HepG2 (cell line): ENCODE data around the gene KIAA0232. TPM values are rescaled to one million over a fixed set of nuclear protein-coding genes. Genes with fewer than 3 reads are reported as not detected.
"Not testable (repeated sequence)": the region's sequence is repeated elsewhere in the genome, so short reads cannot be mapped to it uniquely, and the experiment has no call there.

Source experiments
- ATAC-seq: fragments of 200-7000 bp; cut with Tn5 transposase; 3 replicates; pipeline ENCODE4 v1.9.1; 2020; ENCODE audit warnings: mild to moderate bottlenecking, moderate library complexity
- BruUV-seq: library from RNA; stranded (reverse); fragments of 400-500 nt; replicated peaks from 2 replicates; lab custom pipeline; 2021; lab: Mats Ljungman, UMichigan
- CTCF ChIA-PET: fragments of 300-600 bp; formaldehyde crosslinking; extraction: SDS; loops from one replicate; lab custom pipeline; 2021; ENCODE audit warnings: low total read pairs, inconsistent platforms, low intra/inter-chr PET ratio; lab: Yijun Ruan, JAX
- POLR2A ChIA-PET: fragments of 350-600 bp; sonication (Branson Sonifier 250); formaldehyde crosslinking; loops from one replicate; lab custom pipeline; 2020; ENCODE audit warnings: antibody characterized with exemption, inconsistent platforms; lab: Yijun Ruan, JAX
- DNase-seq: peaks from one replicate; pipeline ENCODE4 v3.0.0-alpha.2; 2015; ENCODE audit warnings: low spot score
- FAIRE-seq: peaks from 3 replicates; lab custom pipeline; 2011; peaks lifted over from hg19 to GRCh38; lab: Jason Lieb, UNC
- H2AFZ ChIP-seq: one replicate; pipeline ENCODE4 v1.6.1; 2011; ENCODE audit warnings: low read length, inconsistent platforms
- H3K27ac ChIP-seq: fragments of 300-600 bp; 3 replicates; pipeline ENCODE4 v1.8.0; 2011; ENCODE audit warnings: mixed run types, mild to moderate bottlenecking, mixed read lengths, low read length, inconsistent platforms; ENCODE audit not compliant: insufficient read depth; ENCODE audit errors: extremely low read length
- H3K27me3 ChIP-seq, 2 experiments: fragments of 200-600 bp in 1 of 2; 2 replicates in 1 of 2; 3 replicates in 1 of 2; pipeline versions ENCODE4 v1.6.0 to v1.8.0; 2011; ENCODE audit warnings: low read length in 2 of 2, mild to moderate bottlenecking in 2 of 2, moderate library complexity in 2 of 2, inconsistent platforms in 1 of 2; ENCODE audit not compliant: insufficient read depth in 2 of 2, control insufficient read depth in 1 of 2
- H3K36me3 ChIP-seq, 2 experiments: fragments of 200-600 bp in 1 of 2; replicated peaks in 1 of 2; 2 replicates in 1 of 2; 3 replicates in 1 of 2; pipeline versions ENCODE4 v1.5.1 to v1.8.0; 2011; ENCODE audit warnings: low read length in 2 of 2, inconsistent platforms in 1 of 2; ENCODE audit not compliant: insufficient read depth in 2 of 2, control insufficient read depth in 1 of 2
- H3K4me1 ChIP-seq: 2 replicates; pipeline ENCODE4 v1.5.1; 2012; ENCODE audit warnings: low read length, inconsistent platforms; ENCODE audit not compliant: insufficient read depth
- H3K4me2 ChIP-seq: 2 replicates; pipeline ENCODE4 v1.6.0; 2011; ENCODE audit warnings: low read depth, low read length, inconsistent platforms
- H3K4me3 ChIP-seq, 3 experiments: fragments of 200-600 bp in 1 of 3; sonication (generic), shearing (Covaris generic) in 1 of 3; replicated peaks in 1 of 3; 2 replicates each; pipeline ENCODE4 v1.5.1; 2011 to 2016; ENCODE audit warnings: low read length in 3 of 3, inconsistent platforms in 2 of 3, low read depth in 2 of 3, mild to moderate bottlenecking in 2 of 3, control low read depth in 1 of 3, mixed read lengths in 1 of 3; ENCODE audit not compliant: insufficient read depth in 1 of 3
- H3K79me2 ChIP-seq: one replicate; pipeline ENCODE4 v1.6.1; 2011; ENCODE audit warnings: low read length, inconsistent platforms; ENCODE audit not compliant: insufficient read depth
- H3K9ac ChIP-seq: 2 replicates; pipeline ENCODE4 v1.6.0; 2011; ENCODE audit warnings: mild to moderate bottlenecking, low read depth, low read length, inconsistent platforms; ENCODE audit not compliant: insufficient read depth
- H3K9me3 ChIP-seq: 2 replicates; pipeline ENCODE4 v1.5.1; 2012; ENCODE audit warnings: mild to moderate bottlenecking, low read length
- H4K20me1 ChIP-seq: 2 replicates; pipeline ENCODE4 v1.6.0; 2011; ENCODE audit warnings: inconsistent platforms, mild to moderate bottlenecking, low read length, moderate library complexity; ENCODE audit not compliant: insufficient read depth
- ARNT2 ChIP-seq: sonication (generic); formaldehyde crosslinking; IDR thresholded peaks from 2 replicates; pipeline ENCODE4 v1.8.0; 2022; ENCODE audit warnings: mild to moderate bottlenecking, low read depth, missing genetic modification reagents, moderate library complexity
- ELF3 ChIP-seq: IDR thresholded peaks from 2 replicates; pipeline ENCODE4 v1.6.1; 2016; ENCODE audit warnings: missing genetic modification reagents, missing compliant biosample characterization
- HNF4G ChIP-seq, 2 experiments: sonication (generic) in 1 of 2; formaldehyde crosslinking in 1 of 2; IDR thresholded peaks; 2 replicates each; pipeline versions ENCODE4 v1.4.0 to v1.6.1; 2011 to 2020; ENCODE audit warnings: borderline replicate concordance in 2 of 2, low read depth in 2 of 2, mild to moderate bottlenecking in 2 of 2, low read length in 1 of 2, missing genetic modification reagents in 1 of 2, moderate library complexity in 1 of 2
- RBAK ChIP-seq: sonication (generic); formaldehyde crosslinking; IDR thresholded peaks from 2 replicates; pipeline ENCODE4 v1.5.1; 2020; ENCODE audit warnings: mild to moderate bottlenecking, missing genetic modification reagents
- ZNF121 ChIP-seq: sonication (generic); formaldehyde crosslinking; IDR thresholded peaks from 2 replicates; pipeline ENCODE4 v1.5.0; 2020; ENCODE audit warnings: mild to moderate bottlenecking, missing genetic modification reagents
- ZNF550 ChIP-seq: sonication (generic); formaldehyde crosslinking; IDR thresholded peaks from 2 replicates; pipeline ENCODE4 v1.4.0; 2020; ENCODE audit warnings: mild to moderate bottlenecking, missing genetic modification reagents, borderline replicate concordance
- ZNF703 ChIP-seq: sonication (generic); formaldehyde crosslinking; IDR thresholded peaks from 2 replicates; pipeline ENCODE4 v1.5.1; 2020; ENCODE audit warnings: missing genetic modification reagents, mild to moderate bottlenecking, moderate library complexity, borderline replicate concordance
- ZNF841 ChIP-seq: sonication (generic); formaldehyde crosslinking; IDR thresholded peaks from 2 replicates; pipeline ENCODE4 v1.8.1; 2023; ENCODE audit warnings: missing genetic modification reagents, borderline replicate concordance
- ZNF883 ChIP-seq: sonication (generic); formaldehyde crosslinking; IDR thresholded peaks from 2 replicates; pipeline ENCODE4 v1.5.1; 2020; ENCODE audit warnings: mild to moderate bottlenecking, missing genetic modification reagents; ENCODE audit errors: not compliant biosample characterization
- WGBS: methylation state at CpG from one replicate; pipeline ENCODE4 v1.1.6; 2017; ENCODE audit warnings: low lambda C conversion rate; 5-methylcytosine and 5-hydroxymethylcytosine counted together
- in situ Hi-C: cut with HindIII; loops from 2 replicates; pipeline ENCODE4 v1.10.0; 2017; ENCODE audit warnings: low pct_unique_long_range_greater_than_20kb; ENCODE audit not compliant: extremely low pct_ligation_motif_present
- intact Hi-C: fragments of 100-400 bp; cut with micrococcal nuclease; formaldehyde crosslinking; loops from one replicate; pipeline ENCODE4 v1.10.0; 2022; ENCODE audit not compliant: unreplicated experiment
- polyA plus RNA-seq, 8 experiments: library from polyadenylated mRNA; depleted of rRNA in 3 of 8; stranded (reverse) in 7 of 8; unstranded in 1 of 8; fragments of >200 nt; fragmentation: Illumina TruSeq in 4 of 8; extraction: Trizol in 4 of 8; gene quantifications; 2 replicates each; pipeline versions ENCODE4 v1.2.1 to v1.2.3, GENCODE V29; 2011 to 2016; ENCODE audit warnings: low read depth in 4 of 8, missing spikeins in 1 of 8, mixed read lengths in 1 of 8; ENCODE audit not compliant: insufficient read depth in 1 of 8
- total RNA-seq, 5 experiments: library from RNA; depleted of rRNA; stranded (reverse); fragments of >200 nt; fragmentation: Illumina TruSeq; extraction: Trizol; gene quantifications; 2 replicates each; pipeline ENCODE4 v1.2.3, GENCODE V29; 2016; ENCODE audit warnings: low read depth in 1 of 5
- TF ChIP-seq, protein P1 (sequence below): sonication (generic); formaldehyde crosslinking; IDR thresholded peaks from 2 replicates; pipeline ENCODE4 v1.4.0; 2020; ENCODE audit warnings: mild to moderate bottlenecking, missing genetic modification reagents, borderline replicate concordance
- TF ChIP-seq, protein P2 (sequence below): sonication (generic); formaldehyde crosslinking; IDR thresholded peaks from 2 replicates; pipeline ENCODE4 v1.8.0; 2022; ENCODE audit warnings: missing genetic modification reagents, mild to moderate bottlenecking, borderline replicate concordance
- TF ChIP-seq, protein P3 (sequence below): sonication (generic); formaldehyde crosslinking; IDR thresholded peaks from 2 replicates; pipeline ENCODE4 v1.4.0; 2020; ENCODE audit warnings: mild to moderate bottlenecking, missing genetic modification reagents

Gene KIAA0232
- total and polyA plus RNA-seq, 2 of the 13 experiments (the other 11 are each of a cell fraction or from before 2014, with no cell fraction given): 7.8 to 17.1 TPM

DNA sequence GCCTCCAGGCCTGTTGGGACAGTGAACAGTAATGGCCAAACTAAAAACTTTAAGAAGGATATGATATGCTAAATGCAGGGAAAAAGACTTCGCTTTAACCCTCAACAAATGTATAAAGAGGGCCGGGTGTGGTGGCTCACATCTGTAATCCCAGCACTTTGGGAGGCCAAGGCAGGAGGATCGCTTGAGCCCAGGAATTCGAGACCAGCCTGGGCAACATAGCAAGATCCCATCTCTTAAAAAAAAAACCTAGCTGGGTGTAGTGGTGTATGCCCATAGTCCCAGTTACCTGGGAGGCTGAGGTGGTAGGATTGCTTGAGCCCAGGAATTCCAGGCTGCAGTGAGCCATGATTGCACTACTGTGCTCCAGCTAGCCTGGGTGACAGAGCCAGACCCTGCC lies 14.8 kb downstream of the KIAA0232 start:
- CTCF ChIA-PET: not testable (repeated sequence)
- 99% methylated on average over 4 of the region's 4 CpGs for WGBS

DNA sequence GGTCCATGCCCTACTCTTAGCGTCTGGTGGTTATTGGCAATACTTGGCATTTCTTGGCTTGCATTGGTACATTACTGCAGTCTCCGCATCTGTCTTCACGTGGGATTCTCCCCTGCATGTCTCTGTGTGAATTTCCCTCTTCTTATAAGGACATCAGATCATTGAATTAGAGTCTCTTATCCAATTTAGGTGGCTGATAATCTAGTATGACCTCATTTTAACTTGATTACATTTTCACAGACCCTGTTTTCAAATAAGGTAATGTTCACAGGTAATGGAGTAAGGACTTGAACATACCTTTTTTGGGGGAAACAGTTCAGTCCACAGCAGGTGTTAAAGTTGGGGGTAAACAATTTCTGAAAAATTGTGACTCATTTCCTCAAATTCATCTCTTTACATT lies 16.6 kb downstream of the KIAA0232 start:
- no peak for TF ChIP-seq ZNF883 (CRISPR knock-in tag)
- no peak for TF ChIP-seq ELF3 (CRISPR knock-in tag)
- TF ChIP-seq ZNF841 (CRISPR knock-in tag): no peak
- TF ChIP-seq, protein P1, sequence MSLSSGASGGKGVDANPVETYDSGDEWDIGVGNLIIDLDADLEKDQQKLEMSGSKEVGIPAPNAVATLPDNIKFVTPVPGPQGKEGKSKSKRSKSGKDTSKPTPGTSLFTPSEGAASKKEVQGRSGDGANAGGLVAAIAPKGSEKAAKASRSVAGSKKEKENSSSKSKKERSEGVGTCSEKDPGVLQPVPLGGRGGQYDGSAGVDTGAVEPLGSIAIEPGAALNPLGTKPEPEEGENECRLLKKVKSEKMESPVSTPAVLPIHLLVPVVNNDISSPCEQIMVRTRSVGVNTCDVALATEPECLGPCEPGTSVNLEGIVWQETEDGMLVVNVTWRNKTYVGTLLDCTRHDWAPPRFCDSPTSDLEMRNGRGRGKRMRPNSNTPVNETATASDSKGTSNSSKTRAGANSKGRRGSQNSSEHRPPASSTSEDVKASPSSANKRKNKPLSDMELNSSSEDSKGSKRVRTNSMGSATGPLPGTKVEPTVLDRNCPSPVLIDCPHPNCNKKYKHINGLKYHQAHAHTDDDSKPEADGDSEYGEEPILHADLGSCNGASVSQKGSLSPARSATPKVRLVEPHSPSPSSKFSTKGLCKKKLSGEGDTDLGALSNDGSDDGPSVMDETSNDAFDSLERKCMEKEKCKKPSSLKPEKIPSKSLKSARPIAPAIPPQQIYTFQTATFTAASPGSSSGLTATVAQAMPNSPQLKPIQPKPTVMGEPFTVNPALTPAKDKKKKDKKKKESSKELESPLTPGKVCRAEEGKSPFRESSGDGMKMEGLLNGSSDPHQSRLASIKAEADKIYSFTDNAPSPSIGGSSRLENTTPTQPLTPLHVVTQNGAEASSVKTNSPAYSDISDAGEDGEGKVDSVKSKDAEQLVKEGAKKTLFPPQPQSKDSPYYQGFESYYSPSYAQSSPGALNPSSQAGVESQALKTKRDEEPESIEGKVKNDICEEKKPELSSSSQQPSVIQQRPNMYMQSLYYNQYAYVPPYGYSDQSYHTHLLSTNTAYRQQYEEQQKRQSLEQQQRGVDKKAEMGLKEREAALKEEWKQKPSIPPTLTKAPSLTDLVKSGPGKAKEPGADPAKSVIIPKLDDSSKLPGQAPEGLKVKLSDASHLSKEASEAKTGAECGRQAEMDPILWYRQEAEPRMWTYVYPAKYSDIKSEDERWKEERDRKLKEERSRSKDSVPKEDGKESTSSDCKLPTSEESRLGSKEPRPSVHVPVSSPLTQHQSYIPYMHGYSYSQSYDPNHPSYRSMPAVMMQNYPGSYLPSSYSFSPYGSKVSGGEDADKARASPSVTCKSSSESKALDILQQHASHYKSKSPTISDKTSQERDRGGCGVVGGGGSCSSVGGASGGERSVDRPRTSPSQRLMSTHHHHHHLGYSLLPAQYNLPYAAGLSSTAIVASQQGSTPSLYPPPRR: no peak
- TF ChIP-seq, protein P2, sequence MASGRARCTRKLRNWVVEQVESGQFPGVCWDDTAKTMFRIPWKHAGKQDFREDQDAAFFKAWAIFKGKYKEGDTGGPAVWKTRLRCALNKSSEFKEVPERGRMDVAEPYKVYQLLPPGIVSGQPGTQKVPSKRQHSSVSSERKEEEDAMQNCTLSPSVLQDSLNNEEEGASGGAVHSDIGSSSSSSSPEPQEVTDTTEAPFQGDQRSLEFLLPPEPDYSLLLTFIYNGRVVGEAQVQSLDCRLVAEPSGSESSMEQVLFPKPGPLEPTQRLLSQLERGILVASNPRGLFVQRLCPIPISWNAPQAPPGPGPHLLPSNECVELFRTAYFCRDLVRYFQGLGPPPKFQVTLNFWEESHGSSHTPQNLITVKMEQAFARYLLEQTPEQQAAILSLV (CRISPR knock-in tag): no peak
- TF ChIP-seq HNF4G (IDR thresholded peaks at IDR 0.05; ENCODE audit: borderline replicate concordance, low read depth, low read length): no peak
- no peak for TF ChIP-seq HNF4G (CRISPR knock-in tag; IDR thresholded peaks at IDR 0.05; ENCODE audit: borderline replicate concordance, low read depth)
- no peak for TF ChIP-seq ARNT2 (CRISPR knock-in tag)
- no peak for TF ChIP-seq ZNF703 (CRISPR knock-in tag)
- TF ChIP-seq, protein P3, sequence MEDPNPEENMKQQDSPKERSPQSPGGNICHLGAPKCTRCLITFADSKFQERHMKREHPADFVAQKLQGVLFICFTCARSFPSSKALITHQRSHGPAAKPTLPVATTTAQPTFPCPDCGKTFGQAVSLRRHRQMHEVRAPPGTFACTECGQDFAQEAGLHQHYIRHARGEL (CRISPR knock-in tag): no peak
- TF ChIP-seq ZNF550 (CRISPR knock-in tag): no peak
- TF ChIP-seq RBAK: no peak
- TF ChIP-seq, all 625 proteins: peak for 0
- intact Hi-C loops: no loop called here
- no TSS peak for BruUV-seq

More for the DNA sequence above, 14.8 kb downstream of the KIAA0232 start:
- H3K9ac ChIP-seq, BruUV-seq, H3K27ac ChIP-seq, DNase-seq, FAIRE-seq, H3K4me3 ChIP-seq, intact Hi-C loops, H3K9me3 ChIP-seq, H3K36me3 ChIP-seq, H3K4me2 ChIP-seq, H3K4me1 ChIP-seq, in situ Hi-C loops, ATAC-seq, H3K27me3 ChIP-seq, H2AFZ ChIP-seq: not testable (repeated sequence)
- Histone ChIP-seq H3K79me2 (peaks cover 93% of the 10 kb centered on the region), H4K20me1 (peaks cover 39% of the 10 kb centered on the region)
- POLR2A ChIA-PET: interaction anchor here (0.8 to 1.0 kb wide), 3 partner anchors 29 to 108 kb away, joined by 3 read pairs; no protein-coding TSS in a partner anchor
- peak; percentile 79 for TF ChIP-seq ZNF121 (CRISPR knock-in tag)

More for the DNA sequence above, 16.6 kb downstream of the KIAA0232 start:
- Histone ChIP-seq H3K4me2 (no peak overlapping the region), H3K36me3 (peaks cover 5 to 7% of the 10 kb centered on the region in 2 experiments), H3K4me1 (peaks cover under 1% of the 10 kb centered on the region; the same call in 1 of the 2 replicates), H3K27ac (no peak overlapping the region), H3K9ac (no peak overlapping the region), H4K20me1 (peaks cover 45% of the 10 kb centered on the region), H3K79me2 (peaks cover 92% of the 10 kb centered on the region), H3K27me3 (no peaks in the 10 kb centered on the region), H3K9me3 (no peaks in the 10 kb centered on the region), H2AFZ (no peak overlapping the region), H3K4me3 (no peak overlapping the region)
- in situ Hi-C loops: no loop called here
- DNase-seq (no peak), ATAC-seq (no peak), FAIRE-seq (no peak)
- WGBS: 98% methylated on average over 3 of the region's 3 CpGs
- ChIA-PET CTCF (no interaction called here), POLR2A (no interaction called here)
